Small intestine (tissue), 7 donors: ENCODE data around the gene GNAT1. TPM values are rescaled to one million over a fixed set of nuclear protein-coding genes. Genes with fewer than 3 reads are reported as not detected.

Source experiments
- DNase-seq, 2 donors: peaks; one replicate each; pipeline versions ENCODE4 v3.0.0 to v3.0.0-alpha.2; 2013
- FAIRE-seq: peaks from 2 replicates; lab custom pipeline; 2012; peaks lifted over from hg19 to GRCh38; lab: Jason Lieb, UNC
- H3K27ac ChIP-seq, 3 donors: one replicate each; pipeline ENCODE4 v1.5.1; 2013; ENCODE audit warnings: low read length in 2 of 3, mild to moderate bottlenecking in 2 of 3, control low read depth in 1 of 3, inconsistent platforms in 1 of 3, low read depth in 1 of 3, moderate library complexity in 1 of 3
- H3K27me3 ChIP-seq, 3 donors: one replicate each; pipeline ENCODE4 v1.6.1; 2013; ENCODE audit warnings: low read length in 3 of 3, inconsistent platforms in 1 of 3; ENCODE audit not compliant: control insufficient read depth in 3 of 3, insufficient read depth in 3 of 3
- H3K36me3 ChIP-seq, 3 donors: one replicate each; pipeline ENCODE4 v1.6.1; 2013; ENCODE audit warnings: low read length in 3 of 3, inconsistent platforms in 1 of 3, low read depth in 1 of 3, mild to moderate bottlenecking in 1 of 3, moderate library complexity in 1 of 3; ENCODE audit not compliant: control insufficient read depth in 3 of 3, insufficient read depth in 2 of 3
- H3K4me1 ChIP-seq, 3 donors: one replicate each; pipeline ENCODE4 v1.6.1; 2013; ENCODE audit warnings: low read length in 2 of 3, inconsistent platforms in 1 of 3, low read depth in 1 of 3, mild to moderate bottlenecking in 1 of 3, moderate library complexity in 1 of 3; ENCODE audit not compliant: control insufficient read depth in 3 of 3, insufficient read depth in 2 of 3
- H3K4me3 ChIP-seq, 3 donors: one replicate each; pipeline ENCODE4 v1.5.1; 2013; ENCODE audit warnings: low read length in 3 of 3, control low read depth in 1 of 3, inconsistent platforms in 1 of 3, low read depth in 1 of 3, mild to moderate bottlenecking in 1 of 3, moderate library complexity in 1 of 3
- H3K9me3 ChIP-seq, 2 donors: one replicate each; pipeline ENCODE4 v1.6.1; 2013; ENCODE audit warnings: low read depth in 1 of 2, low read length in 1 of 2; ENCODE audit not compliant: control insufficient read depth in 2 of 2, insufficient read depth in 1 of 2
- WGBS, 3 donors: extraction: QIAGEN DNeasy Blood & Tissue Kit; methylation state at CpG; one replicate each; pipeline ENCODE4 v1.1.7; 2013; 5-methylcytosine and 5-hydroxymethylcytosine counted together
- polyA plus RNA-seq, 4 donors: library from polyadenylated mRNA; stranded (reverse) in 3 of 4; unstranded in 1 of 4; fragments of 200-250 nt in 3 of 4; fragments of 120-200 nt in 1 of 4; gene quantifications; one replicate each; pipeline versions ENCODE4 v1.2.1 to v1.2.3, GENCODE V29; 2013
- donor health status: healthy with polysubstance abuse.
- donor health status: control.
- donor health status: control.
- donor health status: Bipolar disorder and iron deficiency.
- donor health status: healthy.

The GNAT1 gene
- polyA plus RNA-seq, 4 donors = not detected

DNA sequence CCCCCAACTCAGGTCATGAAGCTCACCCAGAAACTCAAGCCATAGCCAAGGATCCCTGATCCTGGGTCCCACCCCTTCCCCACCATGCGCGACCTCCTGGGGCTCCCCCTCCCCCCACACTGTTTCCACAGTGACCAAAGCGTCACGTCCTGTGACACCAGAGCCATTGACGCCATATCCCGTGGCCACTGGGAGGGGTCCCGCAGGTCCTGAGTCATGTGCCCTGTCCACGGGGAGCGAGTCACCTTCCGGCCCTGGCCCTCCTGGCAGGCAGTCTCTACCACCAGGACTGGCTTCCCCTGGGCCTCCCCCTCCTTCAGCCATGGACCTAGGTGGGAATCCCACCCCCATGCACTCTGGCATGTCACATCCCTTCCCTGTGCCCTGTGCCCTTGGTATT lies 20.7 kb upstream of the GNAT1 start:
- Histone ChIP-seq H3K4me1 (peaks cover 10 to 18% (median 13%) of the 10 kb centered on the region in 3 donors), H3K27me3 (peaks cover 0 to 42% (median 0%) of the 10 kb centered on the region in 3 donors), H3K27ac (peak overlapping the region in 1 of 3 donors; percentile 75), H3K9me3 (no peaks in the 10 kb centered on the region), H3K4me3 (no peak overlapping the region), H3K36me3 (peaks cover 0 to 31% (median 0%) of the 10 kb centered on the region in 3 donors)
- DNase-seq (no peak), FAIRE-seq (no peak)
- WGBS, 3 donors = 73 to 76% (median 74%) methylated on average over 10 of the region's 10 CpGs

- WGBS, 3 donors = 18 to 60% (median 21%) methylated on average over 21 of the region's 21 CpGs
- Histone ChIP-seq H3K4me1 (peaks cover 6 to 10% (median 8%) of the 10 kb centered on the region in 3 donors), H3K27me3 (peaks cover 0 to 47% (median 0%) of the 10 kb centered on the region in 3 donors), H3K9me3 (no peaks in the 10 kb centered on the region), H3K4me3 (no peak overlapping the region), H3K27ac (peak overlapping the region in 1 of 3 donors; percentile 18), H3K36me3 (peaks cover 0 to 38% (median 0%) of the 10 kb centered on the region in 3 donors)
- peak in 1 of 2 donors; percentile 65 for DNase-seq
- no peak for FAIRE-seq
These were observed 19.7 kb upstream of the GNAT1 start for GRCh38 chr3:50171540-50172301.

- 26 to 54% (median 27%) methylated on average over 8 of the region's 8 CpGs for WGBS, 3 donors
- Histone ChIP-seq H3K27me3 (peaks cover 0 to 53% (median 0%) of the 10 kb centered on the region in 3 donors), H3K9me3 (no peaks in the 10 kb centered on the region), H3K4me3 (no peak overlapping the region), H3K36me3 (peaks cover 0 to 42% (median 0%) of the 10 kb centered on the region in 3 donors), H3K27ac (peak overlapping the region in 1 of 3 donors; percentile 1), H3K4me1 (peaks cover 3 to 14% (median 9%) of the 10 kb centered on the region in 3 donors)
- FAIRE-seq = no peak
- DNase-seq = peak in 1 of 2 donors; percentile 72
These were observed 18.7 kb upstream of the GNAT1 start for GRCh38 chr3:50172626-50173220.

DNA sequence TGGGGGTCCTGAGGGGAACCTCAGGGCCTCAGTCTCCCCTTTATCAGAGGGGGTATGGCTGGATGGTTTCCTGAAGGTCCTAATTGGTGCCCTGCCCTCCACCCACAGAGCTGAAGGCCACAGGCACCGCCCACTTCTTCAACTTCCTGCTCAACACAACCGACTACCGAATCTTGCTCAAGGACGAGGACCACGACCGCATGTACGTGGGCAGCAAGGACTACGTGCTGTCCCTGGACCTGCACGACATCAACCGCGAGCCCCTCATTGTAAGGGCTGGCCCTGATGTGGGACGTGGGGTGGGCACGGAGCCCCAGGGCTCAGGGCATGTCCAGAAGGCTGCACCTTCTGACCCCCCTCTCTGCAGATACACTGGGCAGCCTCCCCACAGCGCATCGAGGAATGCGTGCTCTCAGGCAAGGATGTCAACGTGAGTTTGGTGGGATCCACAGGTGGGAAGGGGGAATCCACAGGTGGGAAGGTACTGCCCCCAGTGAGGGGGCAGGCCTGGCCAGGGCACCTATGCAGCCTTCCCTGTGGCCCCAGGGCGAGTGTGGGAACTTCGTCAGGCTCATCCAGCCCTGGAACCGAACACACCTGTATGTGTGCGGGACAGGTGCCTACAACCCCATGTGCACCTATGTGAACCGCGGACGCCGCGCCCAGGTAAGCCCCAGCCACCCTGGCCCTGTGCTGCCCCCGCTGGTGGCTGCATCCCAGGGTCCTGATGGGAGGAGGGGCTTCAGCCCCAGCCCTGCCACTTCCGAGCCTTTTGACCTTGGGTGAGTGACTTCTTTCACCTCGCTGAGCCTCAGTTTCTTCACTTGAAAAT lies 17.5 kb upstream of the GNAT1 start:
- DNase-seq (peak in 1 of 2 donors; percentile 52), FAIRE-seq (no peak)
- WGBS, 3 donors = 56 to 79% (median 65%) methylated on average over 29 of the region's 29 CpGs

DNA sequence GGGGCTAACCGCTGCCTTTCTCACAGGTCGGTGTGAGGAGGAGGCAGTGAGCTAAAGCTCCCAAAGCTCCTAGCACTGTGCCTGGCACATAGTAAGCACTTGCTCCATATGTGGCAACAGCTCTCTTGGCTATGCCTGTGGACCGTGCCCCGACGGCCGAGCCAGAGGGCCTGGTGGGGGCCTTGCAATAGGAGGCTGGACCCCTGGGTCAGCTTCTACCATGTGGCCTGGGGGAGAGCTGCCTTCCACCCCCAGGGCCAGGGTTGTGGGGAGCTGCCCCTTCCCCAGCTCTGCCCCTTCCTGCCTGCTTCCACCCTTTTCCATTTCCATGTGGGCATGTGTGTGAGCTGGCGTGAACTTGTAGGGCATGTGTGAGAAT lies 16.9 kb upstream of the GNAT1 start:
- no peaks in the 10 kb centered on the region for H3K9me3 ChIP-seq
- FAIRE-seq (no peak), DNase-seq (no peak)
- 87 to 91% (median 91%) methylated on average over 7 of the region's 7 CpGs for WGBS, 3 donors
- H3K4me3 ChIP-seq = no peak overlapping the region
- H3K27me3 ChIP-seq = peaks cover 0 to 53% (median 0%) of the 10 kb centered on the region in 3 donors
- H3K4me1 ChIP-seq = peaks cover 7 to 14% (median 9%) of the 10 kb centered on the region in 3 donors
- H3K36me3 ChIP-seq = peaks cover 0 to 32% (median 0%) of the 10 kb centered on the region in 3 donors
- H3K27ac ChIP-seq = no peak overlapping the region

More for the DNA sequence above, 17.5 kb upstream of the GNAT1 start:
- Histone ChIP-seq H3K4me3 (no peak overlapping the region), H3K27me3 (peaks cover 0 to 53% (median 0%) of the 10 kb centered on the region in 3 donors), H3K27ac (no peak overlapping the region), H3K9me3 (no peaks in the 10 kb centered on the region), H3K36me3 (peaks cover 0 to 35% (median 0%) of the 10 kb centered on the region in 3 donors), H3K4me1 (peaks cover 3 to 14% (median 9%) of the 10 kb centered on the region in 3 donors)

DNA sequence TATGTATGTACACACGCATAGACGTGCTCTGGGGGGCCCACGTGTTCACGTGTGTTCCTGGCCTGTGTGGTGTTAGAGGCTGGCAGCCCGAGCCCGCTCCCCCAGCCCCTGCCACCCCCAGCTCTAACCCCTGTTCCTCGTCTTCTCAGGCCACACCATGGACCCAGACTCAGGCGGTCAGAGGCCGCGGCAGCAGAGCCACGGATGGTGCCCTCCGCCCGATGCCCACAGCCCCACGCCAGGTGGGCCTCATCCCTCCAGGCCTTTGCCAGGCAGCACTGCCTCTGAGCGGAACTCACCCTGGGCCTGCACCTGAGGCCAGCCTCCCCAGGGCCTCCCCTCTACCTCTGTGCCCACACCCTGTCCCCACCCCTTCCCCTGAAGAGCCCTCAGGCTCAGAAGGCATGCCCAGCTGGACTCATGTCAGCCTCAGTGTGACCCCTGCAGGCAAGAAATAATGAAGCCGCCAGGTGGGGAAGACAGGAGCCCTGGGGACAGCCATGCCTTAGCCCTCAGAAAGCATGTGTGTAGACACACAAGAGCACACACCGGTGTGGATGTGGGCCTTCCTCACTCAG lies 16.4 kb upstream of the GNAT1 start:
- peaks cover 9 to 14% (median 9%) of the 10 kb centered on the region in 3 donors for H3K4me1 ChIP-seq
- H3K27ac ChIP-seq = no peak overlapping the region
- H3K9me3 ChIP-seq = no peaks in the 10 kb centered on the region
- H3K4me3 ChIP-seq = no peak overlapping the region
- FAIRE-seq (no peak), DNase-seq (no peak)
- peaks cover 0 to 53% (median 0%) of the 10 kb centered on the region in 3 donors for H3K27me3 ChIP-seq
- H3K36me3 ChIP-seq = peaks cover 0 to 32% (median 0%) of the 10 kb centered on the region in 3 donors
- 71 to 91% (median 78%) methylated on average over 10 to 17 of the region's 17 CpGs for WGBS, 3 donors

DNA sequence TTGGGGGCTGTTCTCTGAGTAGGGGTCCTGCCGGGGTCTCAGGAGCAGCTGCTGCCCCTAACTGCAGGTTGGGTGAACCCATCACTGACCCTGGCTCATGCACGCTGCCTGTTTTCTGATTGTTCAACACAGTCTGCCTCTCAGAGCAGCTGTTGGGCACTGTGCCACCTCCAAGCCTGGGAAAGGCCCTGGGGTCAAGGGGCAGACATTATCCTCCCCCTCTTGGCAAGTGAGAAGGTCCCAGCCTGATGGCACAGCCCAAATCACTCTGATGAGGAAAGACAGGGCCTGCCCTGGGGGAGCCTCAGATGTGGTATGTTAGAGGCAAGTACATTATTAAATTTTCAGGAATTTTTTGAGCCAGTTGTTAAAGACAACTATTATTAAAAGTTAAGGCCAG lies 14.1 kb upstream of the GNAT1 start:
- peaks cover 4 to 8% (median 6%) of the 10 kb centered on the region in 3 donors for H3K4me1 ChIP-seq
- WGBS, 3 donors = 16 to 41% (median 34%) methylated on average over 2 of the region's 2 CpGs

More for the DNA sequence above, 14.1 kb upstream of the GNAT1 start:
- Histone ChIP-seq H3K27ac (no peak overlapping the region), H3K9me3 (no peaks in the 10 kb centered on the region), H3K27me3 (peaks cover 0 to 43% (median 0%) of the 10 kb centered on the region in 3 donors), H3K4me3 (no peak overlapping the region), H3K36me3 (peaks cover 0 to 34% (median 0%) of the 10 kb centered on the region in 3 donors)
- no peak for FAIRE-seq
- DNase-seq = peak in 1 of 2 donors; percentile 77
